ENCODE measurements around the gene PPIP5K2.

PPIP5K2 gene

DNA sequence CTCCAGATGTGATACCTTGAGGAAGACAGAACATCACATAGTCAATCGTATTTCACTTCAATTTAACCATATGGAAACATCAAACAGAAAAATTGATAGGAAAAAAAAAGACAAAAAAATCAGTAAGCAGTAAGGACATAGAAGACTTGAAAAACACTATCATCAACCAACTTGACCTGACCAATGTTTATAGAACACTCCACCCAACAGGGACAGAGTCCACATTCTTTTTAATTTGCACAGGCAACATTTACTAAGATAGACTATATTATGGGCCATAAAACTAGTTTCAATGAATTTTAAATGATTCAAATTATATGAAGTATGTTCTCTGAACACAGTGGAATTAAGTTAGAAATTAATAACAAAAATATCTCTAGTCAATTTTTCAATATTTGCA is 117.7 kb downstream of the PPIP5K2 start:
- no peak for TF ChIP-seq CTCF (IDR thresholded peaks at IDR 0.05)

- TF ChIP-seq CTCF (IDR thresholded peaks at IDR 0.05): no peak
Observed at GRCh38 chr5:103243665-103244064, 123.6 kb downstream of the PPIP5K2 start.

DNA sequence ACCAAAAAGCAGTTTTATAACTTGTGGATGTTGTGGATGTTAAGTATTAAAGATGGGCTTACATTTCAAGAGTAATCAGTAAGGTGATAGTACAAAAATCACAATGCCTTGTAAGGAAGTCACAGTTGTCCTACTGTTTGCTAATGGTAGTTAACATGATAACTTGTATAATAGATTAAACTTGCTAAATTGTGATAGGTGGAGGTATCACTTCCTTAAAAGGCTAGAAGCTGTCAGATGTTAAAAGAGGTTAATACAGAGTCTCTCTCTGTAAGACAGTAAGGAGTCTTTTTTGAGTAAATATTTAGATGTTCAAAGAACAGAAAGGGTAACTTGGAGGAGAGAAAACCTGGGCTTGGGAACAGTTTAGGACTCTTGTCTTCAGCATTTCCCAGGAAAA is 124.3 kb downstream of the PPIP5K2 start:
- no peak for TF ChIP-seq CTCF (IDR thresholded peaks at IDR 0.05)

DNA sequence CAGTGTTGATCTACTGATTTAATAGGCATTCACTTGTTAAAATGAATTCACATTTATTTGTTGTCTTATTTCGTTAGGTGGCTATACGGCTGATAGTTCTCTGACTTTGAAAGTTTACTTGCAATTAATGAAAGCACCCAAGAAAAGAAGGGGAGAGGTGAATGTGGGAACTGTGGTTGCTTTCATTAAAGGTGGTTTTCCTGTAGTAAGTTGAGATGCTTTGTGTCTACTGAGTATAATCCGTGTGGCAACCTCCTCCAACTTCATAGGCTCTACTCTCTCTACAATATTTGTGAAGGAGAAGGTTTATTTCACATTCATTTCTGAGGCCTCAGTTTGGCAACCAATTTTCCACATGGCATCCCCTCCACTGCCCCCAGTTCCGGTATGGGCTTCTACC is 125.7 kb downstream of the PPIP5K2 start:
- no peak for TF ChIP-seq CTCF (IDR thresholded peaks at IDR 0.05)

GRCh38 chr5:103247118-103247517 is 127.0 kb downstream of the PPIP5K2 start:
- TF ChIP-seq CTCF (IDR thresholded peaks at IDR 0.05): no peak

- TF ChIP-seq CTCF (IDR thresholded peaks at IDR 0.05): no peak
Observed at GRCh38 chr5:103249068-103249467, 129.0 kb downstream of the PPIP5K2 start.

GRCh38 chr5:103254921-103255320 is 134.8 kb downstream of the PPIP5K2 start:
- TF ChIP-seq CTCF (IDR thresholded peaks at IDR 0.05): no peak

DNA sequence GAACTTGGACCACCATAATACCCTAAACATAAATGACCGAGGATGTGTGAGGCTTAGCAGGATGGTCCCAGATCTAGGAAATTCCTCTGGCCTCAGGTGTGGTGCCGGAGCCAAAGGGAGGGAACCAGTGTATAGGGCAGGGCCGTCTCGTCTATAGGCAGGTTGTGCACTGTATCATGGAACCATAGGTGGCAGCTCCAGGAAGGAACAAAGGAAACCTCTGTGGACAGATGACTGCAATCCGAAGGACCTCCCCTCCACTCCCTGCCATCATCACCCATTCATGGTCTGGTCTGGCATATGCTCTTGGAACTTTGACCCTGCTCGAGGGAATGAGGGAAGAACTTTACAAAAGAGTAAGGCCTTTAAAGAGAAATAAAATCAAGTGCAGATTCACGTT is 135.6 kb downstream of the PPIP5K2 start:
- TF ChIP-seq CTCF (IDR thresholded peaks at IDR 0.05): no peak
